GM21737 (cell line): ENCODE measurements around the gene GRIN3B.
"Not testable (repeated sequence)": the region's sequence is repeated elsewhere in the genome, so short reads cannot be mapped to it uniquely, and the experiment has no call there.

Source experiments
- ATAC-seq: cut with Tn5 transposase; IDR thresholded peaks from one replicate; pipeline ENCODE4 v1.9.1; 2021; ENCODE audit warnings: mild to moderate bottlenecking, moderate library complexity; ENCODE audit not compliant: unreplicated experiment

GRIN3B gene

DNA sequence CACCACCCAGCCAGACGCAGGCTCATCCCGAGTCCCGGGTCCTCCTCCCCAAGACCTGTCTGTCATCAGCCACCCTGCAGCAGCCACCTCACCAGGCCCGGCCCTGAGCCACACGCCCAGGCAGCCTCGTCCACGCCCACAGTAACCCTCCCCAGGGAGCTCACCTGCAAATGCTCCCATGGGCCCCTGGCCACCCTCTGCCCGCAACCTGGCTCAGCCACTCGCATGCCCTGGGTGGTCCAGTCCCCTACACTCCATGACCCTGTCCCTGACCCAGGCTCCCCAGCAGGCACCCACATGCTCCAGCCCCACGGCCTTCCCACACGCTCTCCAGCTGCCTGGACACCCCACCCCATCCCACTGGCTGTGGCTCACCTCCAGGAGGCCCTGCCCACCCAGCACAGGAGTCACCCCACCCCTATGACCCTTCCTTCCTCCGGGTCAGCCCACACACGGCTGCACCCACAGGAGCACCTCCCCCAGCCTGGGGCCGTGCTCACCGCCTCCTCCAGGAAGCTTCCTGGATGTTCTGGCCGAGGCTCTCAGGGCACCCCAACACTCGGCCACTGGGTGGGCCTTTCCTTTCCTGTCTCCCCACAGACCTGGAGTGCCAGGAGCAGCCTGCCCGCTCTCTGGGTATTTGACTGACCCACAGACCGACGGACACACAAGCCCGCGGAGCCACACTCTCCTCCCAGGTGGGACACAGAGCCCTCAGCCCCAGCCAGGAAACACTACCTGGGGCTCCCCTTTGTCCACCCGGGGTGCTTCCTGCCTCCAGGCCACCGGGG lies 17.1 kb downstream of the GRIN3B start:
- ATAC-seq, result no peak

DNA sequence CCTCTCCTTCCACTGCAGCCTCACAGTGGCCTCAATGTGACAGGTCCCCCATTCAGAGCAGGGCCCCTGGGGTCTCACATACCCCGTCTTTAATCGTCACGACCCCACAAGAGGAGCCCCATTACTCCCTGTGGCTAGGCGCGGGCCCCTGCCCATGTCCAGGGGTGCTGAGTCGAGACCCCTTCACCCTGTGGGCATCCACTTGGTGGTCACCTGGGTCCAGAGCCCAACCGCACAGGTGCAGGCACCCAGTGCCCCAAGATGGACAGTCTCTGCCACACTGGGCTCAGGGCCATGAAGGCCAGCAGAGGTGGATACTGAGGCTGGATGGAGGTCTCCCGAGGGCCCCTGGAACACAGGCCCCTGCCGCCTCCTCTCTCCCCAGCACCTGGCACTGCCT lies 17.7 kb downstream of the GRIN3B start:
- no peak for ATAC-seq

DNA sequence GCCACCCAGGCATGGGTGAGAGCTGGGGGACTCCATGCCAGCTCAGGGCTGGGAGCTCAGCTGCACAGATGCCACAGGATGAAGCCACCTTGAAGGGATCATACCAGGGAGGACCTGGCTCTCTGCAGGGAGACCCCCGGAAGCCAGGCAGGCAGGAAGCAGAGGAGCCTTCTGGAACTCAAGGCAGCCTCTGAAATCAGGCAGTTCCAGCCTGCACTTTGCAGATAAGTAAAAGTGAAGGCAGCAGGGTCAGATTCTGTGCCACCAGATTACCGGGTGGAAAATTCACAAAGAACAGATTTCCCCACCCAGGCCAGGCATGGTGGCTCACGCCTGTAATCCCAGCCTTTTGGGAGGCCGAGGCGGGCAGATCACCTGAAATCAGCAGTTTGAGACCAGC lies 18.2 kb downstream of the GRIN3B start:
- no peak for ATAC-seq

DNA sequence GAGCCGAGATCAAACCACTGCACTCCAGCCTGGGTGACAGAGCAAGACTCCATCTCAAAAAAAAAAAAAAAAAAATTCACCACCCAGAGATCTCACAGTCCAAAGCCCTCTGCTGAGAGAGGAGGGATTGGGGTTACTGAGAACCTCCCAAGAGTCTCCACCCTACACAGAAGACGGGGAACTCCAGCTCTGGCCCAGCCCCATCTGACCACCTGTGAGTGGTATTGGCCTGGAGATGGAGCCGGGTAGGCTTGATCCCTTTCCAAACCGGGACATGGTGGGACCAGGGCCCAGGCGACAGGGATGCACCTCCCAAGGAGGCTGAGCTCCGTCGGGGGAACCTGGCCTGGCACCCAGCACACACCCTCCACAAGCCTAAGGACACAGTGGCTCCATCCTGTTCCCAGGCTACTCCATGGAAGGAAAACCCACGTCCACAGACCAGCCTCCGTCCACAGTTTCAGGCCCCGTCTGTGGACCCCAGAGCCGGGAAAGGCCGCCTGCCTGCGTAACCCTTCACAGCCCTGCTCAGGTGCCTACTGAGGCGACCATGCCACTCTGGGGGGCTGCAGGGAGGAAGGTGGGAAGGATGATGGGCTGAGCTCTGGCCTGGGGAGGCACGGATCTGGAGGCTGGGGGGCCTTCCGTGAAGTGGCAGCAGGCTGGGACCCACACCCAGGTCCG lies 18.9 kb downstream of the GRIN3B start:
- no peak for ATAC-seq

DNA sequence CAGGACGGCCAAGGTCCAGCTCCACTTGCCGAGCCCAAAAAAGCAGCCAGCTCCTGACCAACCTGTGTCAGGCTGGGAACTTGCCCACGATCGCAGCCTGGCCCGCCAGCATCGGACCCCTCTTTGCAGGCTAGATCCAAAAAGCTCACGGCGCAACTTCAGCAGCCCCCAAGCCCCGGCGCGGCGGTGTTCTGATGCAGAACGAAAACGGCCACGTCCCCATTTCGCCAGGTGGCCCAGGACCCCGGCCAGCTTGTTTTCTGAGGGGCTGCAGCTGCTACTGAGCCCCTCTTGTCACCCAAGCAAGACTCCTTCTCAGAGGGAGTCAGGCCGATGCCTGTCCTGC lies 19.4 kb downstream of the GRIN3B start:
- ATAC-seq, result no peak

DNA sequence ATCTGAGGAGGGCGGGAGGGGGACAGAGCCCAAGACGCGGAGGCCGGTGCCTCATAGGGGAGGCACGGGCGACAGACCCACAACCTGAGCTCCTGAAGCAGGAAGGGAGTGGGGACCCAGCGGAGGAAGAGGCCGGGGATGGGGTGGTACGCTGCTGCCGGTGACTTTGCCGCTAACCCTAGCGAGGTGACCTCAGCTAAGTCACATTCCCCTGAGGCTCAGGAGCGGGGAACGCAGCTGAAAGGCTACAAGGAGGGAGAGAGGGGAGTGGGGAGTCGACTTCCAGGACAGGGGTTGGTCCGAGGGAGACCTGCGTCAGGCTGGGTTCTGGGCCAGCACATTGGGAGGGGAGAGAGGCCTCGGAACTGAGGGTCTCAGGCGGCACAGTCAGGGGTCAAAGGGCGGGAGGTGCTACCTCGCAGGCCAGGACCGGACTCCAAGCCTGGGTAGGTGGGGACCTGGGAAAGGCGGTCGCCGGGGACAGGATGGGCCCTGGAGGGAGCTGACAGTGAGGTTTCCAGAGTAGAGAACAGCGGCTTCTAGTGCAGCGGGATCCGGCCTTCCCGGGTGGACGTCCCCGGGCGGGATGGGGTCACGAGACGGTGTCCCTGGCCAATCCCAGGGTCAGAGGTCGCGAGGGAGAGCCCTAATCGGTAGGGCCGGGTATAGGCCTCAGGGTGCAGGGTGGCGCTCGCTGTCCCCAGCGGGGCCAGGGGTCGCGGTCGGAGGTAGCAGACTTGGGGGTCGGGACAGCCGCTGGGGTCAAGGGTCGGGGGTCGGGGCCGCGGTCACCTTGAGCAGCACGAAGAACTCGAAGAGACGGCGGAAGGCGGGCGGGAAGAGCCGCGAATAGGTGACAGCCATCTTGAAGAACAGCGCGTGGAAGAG lies 20.0 kb downstream of the GRIN3B start:
- no peak for ATAC-seq

DNA sequence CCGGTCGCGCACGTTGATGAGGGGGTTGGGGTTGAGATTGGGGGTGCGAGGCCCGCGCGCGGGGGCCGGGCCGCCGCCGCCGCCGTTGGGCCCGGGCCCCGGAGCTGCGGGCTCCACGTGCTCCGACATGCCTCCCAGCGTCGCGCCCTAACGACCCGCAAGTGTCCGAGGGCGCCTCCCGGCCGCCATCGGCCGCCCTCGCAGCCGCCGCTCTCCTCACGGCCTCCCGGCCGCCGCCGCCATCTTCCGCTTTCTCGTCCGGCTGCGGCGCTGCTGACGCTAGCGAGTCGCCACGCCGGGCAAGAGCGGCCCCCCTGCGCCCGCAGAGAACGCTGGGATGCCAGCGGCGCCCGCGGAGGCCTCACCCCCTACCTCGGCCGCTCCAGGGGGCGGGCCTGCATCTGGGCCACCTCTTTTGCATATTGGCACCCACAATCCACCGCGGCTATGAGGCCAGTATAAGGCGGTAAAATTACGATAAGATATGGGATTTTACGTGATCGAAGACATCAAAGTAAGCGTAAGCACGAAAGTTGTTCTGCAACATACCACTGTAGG lies 20.7 kb downstream of the GRIN3B start, which contains the start of gene TMEM259:
Gene TMEM259, minus strand, starts transcription at position 256 of the 558 bp plus-strand sequence. Its CDS starts 127 bp downstream, at position 129.
- peak; percentile 74 for ATAC-seq

DNA sequence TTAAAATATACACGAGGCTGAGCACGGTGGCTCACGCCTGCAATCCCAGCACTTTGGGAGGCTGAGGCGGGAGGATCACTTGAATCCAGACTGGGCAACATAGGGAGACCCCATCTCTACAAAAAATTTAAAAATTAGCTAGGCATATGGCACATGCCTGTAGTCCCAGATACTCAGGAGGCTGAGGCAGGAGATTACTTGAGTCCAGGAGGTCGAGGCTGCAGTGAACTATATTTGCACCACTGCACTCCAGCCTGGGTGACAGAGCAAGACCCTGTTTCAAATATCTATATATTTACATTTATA lies 23.6 kb downstream of the GRIN3B start:
- not testable (repeated sequence) for ATAC-seq

DNA sequence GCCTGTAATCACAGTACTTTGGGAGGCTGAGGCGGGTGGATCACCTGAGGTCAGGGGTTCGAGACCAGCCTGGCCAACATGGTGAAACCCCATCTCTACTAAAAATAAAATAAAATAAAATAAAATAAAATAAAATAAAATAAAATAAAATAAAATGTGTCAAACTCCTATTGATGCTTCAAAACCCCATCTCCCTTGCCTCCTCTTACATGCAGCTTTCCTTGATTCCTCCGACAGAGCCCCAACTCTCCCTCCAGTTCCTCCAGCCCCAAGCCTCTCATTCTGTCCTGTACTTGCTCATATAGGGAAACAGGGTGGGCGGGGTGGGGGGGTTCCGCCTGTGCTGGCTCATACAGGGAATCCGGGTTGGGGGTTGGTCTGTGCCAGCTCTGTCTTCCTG lies 24.9 kb downstream of the GRIN3B start:
- ATAC-seq, result not testable (repeated sequence)

DNA sequence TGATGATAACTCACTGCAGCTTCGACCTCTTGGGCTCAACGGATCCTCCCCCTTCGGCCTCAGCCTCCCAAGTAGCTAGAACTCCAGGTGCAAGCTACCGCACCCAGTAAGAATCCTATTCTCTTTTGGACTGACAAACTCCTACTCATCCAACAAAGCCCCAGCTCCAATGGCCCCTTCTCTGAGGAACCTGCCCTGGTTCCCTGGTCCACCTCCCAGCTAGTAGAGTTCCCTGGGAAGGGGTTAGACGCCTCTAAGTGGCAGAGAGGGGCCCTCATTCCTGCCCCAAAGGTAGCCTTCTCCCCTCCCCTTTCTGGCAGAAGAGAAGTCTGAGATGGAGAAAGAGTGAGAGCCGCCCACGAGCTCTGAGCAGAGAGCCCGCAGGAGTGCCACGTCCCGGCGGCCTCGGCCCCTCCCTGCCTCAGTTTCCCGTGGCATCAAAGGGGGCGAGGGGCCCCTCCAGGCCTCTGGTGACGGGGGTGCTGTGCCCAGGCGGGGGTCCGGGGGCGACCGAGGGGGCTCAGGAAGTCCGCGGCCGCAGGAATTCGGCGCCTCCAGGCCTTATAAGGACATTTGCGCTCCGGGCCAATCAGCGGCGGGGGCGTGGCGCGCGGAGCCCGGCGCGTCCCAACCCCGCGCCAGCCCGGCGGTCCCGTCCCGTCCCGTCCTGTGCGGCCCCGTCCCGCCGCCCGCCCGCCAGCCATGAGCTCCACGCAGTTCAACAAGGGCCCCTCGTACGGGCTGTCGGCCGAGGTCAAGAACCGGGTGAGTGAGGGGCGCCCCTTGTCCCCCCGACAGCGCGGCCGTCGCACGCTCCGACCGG lies 26.0 kb downstream of the GRIN3B start, which contains the start of gene CNN2:
Gene CNN2, plus strand, starts transcription at position 649 of the 823 bp plus-strand sequence. Its CDS starts 54 bp downstream, at position 703.
- ATAC-seq, result peak; percentile 42

DNA sequence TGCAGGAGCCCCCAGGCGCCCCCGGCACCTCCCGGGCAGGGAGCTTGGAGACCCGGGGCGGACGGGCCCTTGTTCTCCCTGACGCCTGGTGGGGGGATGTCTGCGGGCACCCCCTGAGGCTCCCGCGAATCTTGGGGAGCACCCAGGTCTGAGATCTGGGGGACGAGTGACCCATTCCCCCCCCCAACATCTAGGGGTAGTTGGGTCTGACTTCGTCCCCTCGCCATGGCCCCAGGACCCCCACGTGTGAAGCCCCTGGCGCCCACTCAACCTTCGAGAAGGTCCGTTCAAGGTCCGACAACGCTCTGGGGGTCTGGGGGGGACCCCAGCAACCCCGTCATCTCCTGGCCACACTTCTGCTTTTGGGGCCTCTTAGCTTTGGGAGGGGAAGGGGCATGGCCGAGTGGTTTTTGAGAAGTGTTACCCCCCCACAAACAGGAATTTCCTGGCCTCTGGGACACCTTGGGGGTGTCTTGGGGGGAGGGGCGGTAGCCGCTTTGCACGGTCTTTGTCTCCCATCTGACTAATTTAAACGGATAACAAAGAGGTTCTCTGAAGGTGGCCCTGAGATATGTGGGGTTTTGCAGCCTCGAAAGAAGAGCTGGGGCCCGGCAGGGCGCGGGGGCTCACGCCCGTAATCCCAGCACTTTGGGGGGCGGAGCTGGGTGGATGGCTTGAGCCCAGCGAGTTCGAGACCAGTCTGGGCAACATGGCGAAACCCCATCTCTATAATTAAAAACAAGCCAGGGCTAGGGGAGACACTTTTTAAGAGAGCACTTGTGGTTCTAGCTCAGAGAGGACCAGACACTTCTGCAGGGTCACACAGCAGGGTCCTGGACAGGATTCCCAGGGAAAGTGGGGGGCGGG lies 26.8 kb downstream of the GRIN3B start:
- ATAC-seq, result no peak

DNA sequence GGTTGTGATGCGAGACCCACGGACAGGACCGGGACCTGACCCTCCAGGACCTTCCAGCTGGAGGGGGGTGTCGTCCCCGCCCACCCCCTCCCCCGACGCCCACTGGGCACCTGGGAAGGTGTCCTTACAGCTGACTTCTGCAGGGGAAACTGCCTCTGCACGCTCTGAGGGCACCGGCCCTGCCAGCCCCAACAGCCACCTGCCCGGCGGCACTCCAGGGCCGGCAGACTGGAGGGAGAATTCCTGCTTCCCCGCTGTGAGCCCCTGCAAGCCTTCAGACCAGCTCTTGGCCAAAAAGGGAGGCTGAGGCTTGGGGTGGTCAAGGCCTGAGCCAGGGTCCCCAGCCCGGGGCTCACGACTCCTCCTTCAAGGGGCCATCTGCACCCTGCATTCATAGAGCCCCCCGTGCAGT lies 27.4 kb downstream of the GRIN3B start:
- ATAC-seq, result no peak

DNA sequence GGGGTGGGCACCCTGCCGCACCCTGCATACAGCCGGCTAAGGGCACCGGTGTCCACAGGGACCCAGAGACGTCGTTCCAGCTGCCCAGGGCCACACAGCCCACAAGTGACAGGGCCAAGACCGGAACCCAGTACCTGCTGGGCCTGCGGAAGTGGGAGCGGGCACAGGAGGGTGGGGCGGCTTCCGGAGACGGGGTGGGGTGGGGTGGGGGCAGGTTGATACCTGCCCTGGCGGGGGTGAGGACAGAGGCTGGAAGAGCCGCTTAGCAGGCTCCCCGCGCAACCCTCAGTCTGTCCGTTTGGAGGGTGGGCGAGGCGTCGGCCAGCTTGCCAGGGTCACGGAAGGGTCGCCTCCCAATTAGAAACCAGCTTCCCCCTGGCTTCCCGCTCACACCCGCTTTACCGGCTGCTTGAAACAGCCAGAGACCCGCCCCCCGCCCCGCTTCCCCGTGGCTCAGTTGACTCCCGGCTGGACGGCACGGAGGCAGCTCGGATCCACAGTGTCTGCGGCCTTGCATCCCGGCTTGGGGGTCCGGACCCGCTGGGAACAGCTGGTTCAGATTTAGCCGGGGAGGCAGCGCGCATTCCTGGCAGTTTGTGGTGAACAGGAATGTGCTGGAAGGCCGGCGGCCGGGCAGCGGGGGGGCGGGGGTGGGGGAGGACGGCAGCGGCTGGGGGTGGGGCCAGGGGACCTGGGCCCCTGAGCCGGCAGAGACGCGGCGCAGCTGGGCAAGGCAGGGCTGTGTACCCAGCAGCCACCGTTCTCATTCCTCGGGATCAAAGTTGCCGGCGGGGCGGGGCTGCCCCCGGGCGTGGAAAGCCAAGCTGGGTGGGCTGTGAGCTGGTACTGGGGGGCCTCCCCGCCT lies 28.1 kb downstream of the GRIN3B start:
- ATAC-seq, result no peak

DNA sequence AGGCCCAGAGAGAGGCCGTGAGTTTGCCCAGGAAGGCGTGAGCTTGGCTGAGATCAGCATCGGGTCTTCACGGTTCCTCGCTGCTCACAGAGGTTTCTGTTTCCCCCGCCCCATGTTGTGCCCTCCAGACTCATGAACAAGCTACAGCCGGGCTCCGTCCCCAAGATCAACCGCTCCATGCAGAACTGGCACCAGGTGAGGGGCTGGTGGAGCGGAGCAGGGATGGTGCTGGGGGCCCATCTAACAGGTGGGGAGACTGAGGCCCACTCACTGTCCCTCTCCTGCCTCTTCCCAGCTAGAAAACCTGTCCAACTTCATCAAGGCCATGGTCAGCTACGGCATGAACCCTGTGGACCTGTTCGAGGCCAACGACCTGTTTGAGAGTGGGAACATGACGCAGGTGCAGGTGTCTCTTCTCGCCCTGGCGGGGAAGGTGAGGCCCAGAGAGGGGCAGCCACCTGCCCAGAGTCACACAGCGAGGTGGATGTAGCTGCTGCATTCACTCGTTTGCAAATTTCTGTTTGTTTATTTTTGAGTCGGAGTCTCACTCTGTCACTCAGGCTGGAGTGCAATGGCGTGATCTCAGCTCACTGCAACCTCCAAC lies 32.1 kb downstream of the GRIN3B start:
- ATAC-seq, result no peak

DNA sequence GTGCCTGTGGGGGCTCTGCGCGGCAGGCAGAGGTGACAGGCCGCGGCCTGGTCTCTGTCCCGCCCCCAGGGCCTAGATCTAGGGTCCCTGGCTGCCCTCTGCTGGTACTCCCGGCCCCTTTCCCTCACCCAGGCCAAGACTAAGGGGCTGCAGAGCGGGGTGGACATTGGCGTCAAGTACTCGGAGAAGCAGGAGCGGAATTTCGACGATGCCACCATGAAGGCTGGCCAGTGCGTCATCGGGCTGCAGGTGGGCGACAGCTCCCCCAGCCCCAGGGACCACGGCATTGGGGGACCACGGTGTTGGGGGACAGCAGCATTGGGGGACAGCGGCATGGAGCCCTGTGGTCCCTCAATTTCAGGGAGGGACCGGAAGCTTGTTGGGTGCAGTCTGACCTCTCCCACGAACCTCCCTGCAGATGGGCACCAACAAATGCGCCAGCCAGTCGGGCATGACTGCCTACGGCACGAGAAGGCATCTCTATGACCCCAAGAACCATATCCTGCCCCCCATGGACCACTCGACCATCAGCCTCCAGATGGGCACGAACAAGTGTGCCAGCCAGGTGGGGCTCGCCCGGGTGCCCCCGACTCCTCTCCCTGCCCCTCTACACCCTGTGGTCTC lies 35.9 kb downstream of the GRIN3B start:
- no peak for ATAC-seq

DNA sequence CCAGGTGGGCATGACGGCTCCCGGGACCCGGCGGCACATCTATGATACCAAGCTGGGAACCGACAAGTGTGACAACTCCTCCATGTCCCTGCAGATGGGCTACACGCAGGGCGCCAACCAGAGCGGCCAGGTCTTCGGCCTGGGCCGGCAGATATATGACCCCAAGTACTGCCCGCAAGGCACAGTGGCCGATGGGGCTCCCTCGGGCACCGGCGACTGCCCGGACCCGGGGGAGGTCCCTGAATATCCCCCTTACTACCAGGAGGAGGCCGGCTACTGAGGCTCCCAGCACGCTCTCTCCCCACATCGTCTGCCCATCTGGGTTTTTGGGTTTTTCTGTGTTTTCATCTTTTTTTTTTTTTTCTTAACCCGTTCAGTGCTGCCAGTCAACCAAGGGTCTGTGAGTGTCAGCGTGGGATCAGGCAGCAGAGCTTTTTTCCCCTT lies 37.4 kb downstream of the GRIN3B start:
- ATAC-seq, result no peak

DNA sequence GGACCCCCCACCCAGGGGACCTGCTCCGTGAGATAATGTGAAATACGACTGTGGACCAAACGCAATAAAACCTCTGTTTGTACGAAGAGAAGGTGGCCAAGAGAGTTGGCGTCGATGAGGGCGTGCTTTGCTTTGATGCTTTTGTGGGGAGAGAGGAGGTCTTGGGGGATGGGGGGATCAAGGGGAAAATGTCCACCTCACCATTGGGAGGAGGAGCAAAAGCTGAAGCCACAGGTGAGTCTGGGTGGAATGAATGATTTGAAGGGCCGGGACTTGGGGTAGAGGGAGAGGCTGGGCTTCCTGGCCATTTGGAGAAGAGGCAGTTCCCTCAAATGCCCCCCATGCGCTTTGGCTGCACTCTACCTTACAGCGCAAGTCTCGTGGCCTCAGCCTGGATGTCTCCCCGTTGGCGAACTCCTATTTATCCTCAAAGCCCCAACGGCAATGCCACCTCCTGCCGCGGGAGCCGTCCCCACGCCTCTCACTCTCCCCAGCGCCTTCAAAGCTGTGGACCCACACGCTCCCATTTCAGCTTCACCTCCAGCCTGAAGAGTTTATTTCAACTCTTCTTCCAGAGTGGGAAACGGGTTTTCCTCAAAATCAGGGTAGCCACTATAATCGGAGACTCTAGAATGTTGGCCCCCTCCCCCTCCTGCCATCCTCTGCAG lies 38.9 kb downstream of the GRIN3B start:
- ATAC-seq, result no peak
